Gastrocnemius medialis (tissue), 4 donors: ENCODE data around the gene TCERG1L. TPM values are rescaled to one million over a fixed set of nuclear protein-coding genes. Genes with fewer than 3 reads are reported as not detected.

ENCODE experiments used
- ATAC-seq, 2 donors: fragments of 150-250 bp; one replicate each; pipeline ENCODE4 v1.9.1; 2016
- DNase-seq, 2 donors: peaks; one replicate each; pipeline ENCODE4 v3.0.0-alpha.2; 2019
- H3K27ac ChIP-seq, 4 donors: fragments of 200-600 bp; sonication (generic); 1 replicate in 1 of 4; 2 replicates in 3 of 4; pipeline ENCODE4 v1.5.1; 2016 to 2018; ENCODE audit warnings: mild to moderate bottlenecking in 2 of 4, moderate library complexity in 1 of 4
- H3K27me3 ChIP-seq, 3 donors: fragments of 200-600 bp; sonication (generic) in 2 of 3; 1 replicate in 1 of 3; 2 replicates in 2 of 3; pipeline versions ENCODE4 v1.5.1 to v1.6.0; 2016 to 2019; ENCODE audit warnings: mild to moderate bottlenecking in 1 of 3, moderate library complexity in 1 of 3
- H3K36me3 ChIP-seq, 2 donors: fragments of 200-600 bp; sonication (generic) in 1 of 2; one replicate each; pipeline ENCODE4 v1.5.1; 2017 to 2018
- H3K4me1 ChIP-seq, 2 donors: fragments of 200-600 bp; sonication (generic) in 1 of 2; one replicate each; pipeline ENCODE4 v1.5.1; 2016 to 2017; ENCODE audit warnings: mild to moderate bottlenecking in 2 of 2
- H3K4me3 ChIP-seq, 4 donors: fragments of 200-600 bp; sonication (generic) in 3 of 4; 1 replicate in 1 of 4; 2 replicates in 3 of 4; pipeline ENCODE4 v1.5.1; 2016 to 2019; ENCODE audit warnings: mild to moderate bottlenecking in 2 of 4
- H3K9me3 ChIP-seq, 3 donors: fragments of 200-600 bp; sonication (generic) in 2 of 3; 1 replicate in 1 of 3; 2 replicates in 2 of 3; pipeline ENCODE4 v1.5.1; 2016 to 2019
- POLR2A ChIP-seq, 2 donors: fragments of 450-650 bp; IDR thresholded peaks; one replicate each; pipeline ENCODE4 v1.6.1; 2017; ENCODE audit warnings: antibody characterized with exemption in 2 of 2, mild to moderate bottlenecking in 2 of 2, moderate library complexity in 2 of 2
- in situ Hi-C, 4 donors: fragments of 200-750 bp; cut with MboI; loops; one replicate each; pipeline versions ENCODE4 v1.15.0 to v1.8.0; 2017; ENCODE audit warnings: low sequenced_read_pairs in 4 of 4
- intact Hi-C: fragments of 100-400 bp; cut with DNase I; formaldehyde crosslinking; loops from one replicate; pipeline ENCODE4 v1.15.1; 2023; ENCODE audit warnings: low total_unique reads
- total RNA-seq, 4 donors: library from RNA; depleted of rRNA; stranded (reverse); fragments of >200 nt; gene quantifications; one replicate each; pipeline versions ENCODE4 v1.1.0 to v1.2.3, GENCODE V29; 2016
- TF ChIP-seq, protein P1 (sequence below), 5 experiments: fragments of 450-650 bp in 3 of 5; fragments of 200-600 bp in 2 of 5; sonication (generic) in 2 of 5; IDR thresholded peaks in 4 of 5; conservative IDR thresholded peaks in 1 of 5; 1 replicate in 4 of 5; 2 replicates in 1 of 5; pipeline ENCODE4 v1.5.1; 2016 to 2019; ENCODE audit warnings: antibody characterized with exemption in 5 of 5, mild to moderate bottlenecking in 3 of 5, moderate library complexity in 3 of 5

The TCERG1L gene
- total RNA-seq, 4 donors from 2014 or later, result not detected

DNA sequence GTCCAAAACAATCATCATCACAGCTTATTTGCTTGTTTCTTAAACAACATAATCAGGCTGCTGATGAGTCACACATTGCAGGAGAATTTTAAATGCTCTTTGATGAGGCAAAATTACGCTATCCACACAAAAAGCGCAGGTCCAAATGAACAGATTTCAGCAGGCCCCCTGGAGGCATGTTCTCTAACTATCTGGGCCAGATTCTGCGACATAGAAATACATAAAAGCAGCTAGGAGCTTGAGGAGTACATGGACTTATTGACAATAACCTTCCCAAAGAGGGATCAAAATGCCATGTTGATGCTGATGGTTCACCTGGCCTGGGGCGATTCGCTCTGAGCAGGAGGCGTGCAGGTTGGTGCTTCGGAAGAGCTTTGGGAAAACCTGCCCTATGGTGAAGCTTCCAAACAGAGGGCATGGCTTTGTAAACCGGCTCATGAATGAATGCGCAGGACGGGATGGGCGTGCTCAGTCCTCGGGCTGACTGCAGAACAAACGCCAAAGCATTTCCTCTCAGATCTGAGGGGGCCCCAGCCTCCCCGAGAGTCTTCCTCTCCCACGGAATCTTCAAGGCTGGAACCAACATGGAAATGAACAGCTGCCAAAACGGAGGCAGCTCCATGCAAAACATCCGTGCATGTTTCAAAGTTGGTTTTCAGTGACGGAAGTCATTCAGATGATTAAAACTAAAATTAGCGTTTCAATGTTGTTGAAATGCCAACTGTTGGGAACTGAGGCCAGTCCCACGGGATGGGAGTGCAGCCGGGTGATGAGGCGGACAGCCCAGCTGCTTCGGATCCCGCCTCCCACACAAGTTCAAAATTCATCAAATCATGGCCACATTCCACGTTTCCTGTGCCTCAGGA is 179.6 kb downstream of the TCERG1L start:
- Histone ChIP-seq H3K27ac (no peak overlapping the region), H3K9me3 (no peaks in the 10 kb centered on the region), H3K36me3 (no peaks in the 10 kb centered on the region), H3K27me3 (peaks cover 0 to 14% (median 0%) of the 10 kb centered on the region in 3 donors), H3K4me1 (no peaks in the 10 kb centered on the region), H3K4me3 (no peak overlapping the region)
- DNase-seq (no peak), ATAC-seq (no peak)
- intact Hi-C loops, result no loop called here
- TF ChIP-seq POLR2A (IDR thresholded peaks at IDR 0.05), result no peak
- TF ChIP-seq, protein P1, sequence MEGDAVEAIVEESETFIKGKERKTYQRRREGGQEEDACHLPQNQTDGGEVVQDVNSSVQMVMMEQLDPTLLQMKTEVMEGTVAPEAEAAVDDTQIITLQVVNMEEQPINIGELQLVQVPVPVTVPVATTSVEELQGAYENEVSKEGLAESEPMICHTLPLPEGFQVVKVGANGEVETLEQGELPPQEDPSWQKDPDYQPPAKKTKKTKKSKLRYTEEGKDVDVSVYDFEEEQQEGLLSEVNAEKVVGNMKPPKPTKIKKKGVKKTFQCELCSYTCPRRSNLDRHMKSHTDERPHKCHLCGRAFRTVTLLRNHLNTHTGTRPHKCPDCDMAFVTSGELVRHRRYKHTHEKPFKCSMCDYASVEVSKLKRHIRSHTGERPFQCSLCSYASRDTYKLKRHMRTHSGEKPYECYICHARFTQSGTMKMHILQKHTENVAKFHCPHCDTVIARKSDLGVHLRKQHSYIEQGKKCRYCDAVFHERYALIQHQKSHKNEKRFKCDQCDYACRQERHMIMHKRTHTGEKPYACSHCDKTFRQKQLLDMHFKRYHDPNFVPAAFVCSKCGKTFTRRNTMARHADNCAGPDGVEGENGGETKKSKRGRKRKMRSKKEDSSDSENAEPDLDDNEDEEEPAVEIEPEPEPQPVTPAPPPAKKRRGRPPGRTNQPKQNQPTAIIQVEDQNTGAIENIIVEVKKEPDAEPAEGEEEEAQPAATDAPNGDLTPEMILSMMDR (IDR thresholded peaks at IDR 0.05 in 4 of 5, conservative IDR thresholded peaks at IDR 0.05 in 1 of 5), result no peak
- in situ Hi-C loops, result no loop called here

DNA sequence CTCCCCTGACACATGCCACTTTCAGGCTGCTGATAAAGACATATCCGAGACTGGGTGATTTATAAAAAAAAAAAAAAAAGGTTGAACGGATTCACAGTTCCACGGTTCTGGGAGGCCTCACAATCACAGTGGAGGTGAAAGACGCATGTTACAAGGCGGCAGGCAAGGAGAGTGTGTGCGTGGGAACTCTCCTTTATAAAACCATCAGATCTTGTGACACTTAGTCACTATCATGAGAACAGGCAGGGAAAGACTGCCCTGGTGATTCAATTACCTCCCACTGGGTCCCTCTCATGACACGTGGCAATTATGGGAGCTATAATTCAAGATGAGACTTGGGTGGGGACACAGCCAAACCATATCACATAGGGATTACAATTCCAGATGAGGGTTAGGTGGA is 181.5 kb downstream of the TCERG1L start:
- Histone ChIP-seq H3K36me3 (no peaks in the 10 kb centered on the region), H3K9me3 (no peaks in the 10 kb centered on the region), H3K27me3 (peaks cover 0 to 14% (median 0%) of the 10 kb centered on the region in 3 donors), H3K27ac (no peak overlapping the region), H3K4me1 (no peaks in the 10 kb centered on the region), H3K4me3 (no peak overlapping the region)
- in situ Hi-C loops, result no loop called here
- TF ChIP-seq, protein P1 (IDR thresholded peaks at IDR 0.05 in 4 of 5, conservative IDR thresholded peaks at IDR 0.05 in 1 of 5), result no peak
- no peak for TF ChIP-seq POLR2A (IDR thresholded peaks at IDR 0.05)
- DNase-seq (no peak), ATAC-seq (no peak)
- intact Hi-C loops, result no loop called here

DNA sequence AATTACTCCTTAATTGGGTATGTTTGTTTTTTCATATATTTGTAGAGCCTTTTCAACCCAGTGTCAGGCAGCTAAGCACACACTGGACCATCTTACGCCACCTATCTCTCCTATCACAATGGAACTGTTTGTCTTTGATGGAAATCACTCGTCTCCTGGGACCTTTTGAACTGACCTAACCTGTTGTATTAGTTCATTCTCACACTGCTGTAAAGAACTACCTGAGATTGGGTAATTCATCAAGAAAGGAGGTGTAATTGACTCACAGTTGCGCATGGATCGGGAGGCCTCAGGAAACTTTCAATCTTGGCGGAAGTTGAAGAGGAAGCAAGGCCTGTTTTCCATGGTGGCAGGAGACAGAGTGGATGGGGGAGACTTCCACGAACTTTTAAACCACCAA is 182.0 kb downstream of the TCERG1L start:
- H3K36me3 ChIP-seq, result no peaks in the 10 kb centered on the region
- in situ Hi-C loops, result no loop called here
- H3K4me3 ChIP-seq, result no peak overlapping the region
- no peak for DNase-seq
- H3K9me3 ChIP-seq, result no peaks in the 10 kb centered on the region
- no peak for ATAC-seq
- intact Hi-C loops, result no loop called here
- no peak overlapping the region for H3K27ac ChIP-seq
- no peak for TF ChIP-seq POLR2A (IDR thresholded peaks at IDR 0.05)
- TF ChIP-seq, protein P1 (IDR thresholded peaks at IDR 0.05 in 4 of 5, conservative IDR thresholded peaks at IDR 0.05 in 1 of 5), result no peak
- no peaks in the 10 kb centered on the region for H3K4me1 ChIP-seq
- H3K27me3 ChIP-seq, result peaks cover 0 to 14% (median 0%) of the 10 kb centered on the region in 3 donors

DNA sequence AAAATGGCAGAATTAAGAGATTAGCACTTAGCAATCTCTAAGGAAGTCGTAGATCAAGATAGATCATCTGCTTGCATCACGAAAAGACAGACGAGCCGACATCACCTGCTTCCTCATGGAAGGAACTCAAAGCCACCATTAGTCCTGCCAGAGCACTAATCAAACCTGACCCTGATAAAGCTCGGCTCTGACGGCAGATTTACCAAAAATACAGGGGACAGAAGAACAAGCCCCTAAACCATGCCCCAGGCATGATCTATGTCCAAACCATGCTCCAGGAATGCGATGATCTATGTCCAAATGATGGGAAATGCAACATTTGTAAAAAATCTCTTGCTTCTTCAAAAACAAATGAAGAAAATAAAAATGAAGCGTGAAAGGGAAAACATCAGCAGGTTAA is 182.8 kb downstream of the TCERG1L start:
- intact Hi-C loops (no loop called here), in situ Hi-C loops (no loop called here)
- H3K4me3 ChIP-seq, result no peak overlapping the region

More for the DNA sequence above, 182.8 kb downstream of the TCERG1L start:
- H3K27ac ChIP-seq, result no peak overlapping the region
- TF ChIP-seq, protein P1 (IDR thresholded peaks at IDR 0.05 in 4 of 5, conservative IDR thresholded peaks at IDR 0.05 in 1 of 5), result no peak
- no peak for TF ChIP-seq POLR2A (IDR thresholded peaks at IDR 0.05)
- DNase-seq, result no peak
- H3K27me3 ChIP-seq, result peaks cover 0 to 14% (median 0%) of the 10 kb centered on the region in 3 donors
- no peaks in the 10 kb centered on the region for H3K4me1 ChIP-seq
- H3K36me3 ChIP-seq, result no peaks in the 10 kb centered on the region
- no peaks in the 10 kb centered on the region for H3K9me3 ChIP-seq
- ATAC-seq, result no peak
